ENCODE results near the gene NYAP2.

- TF ChIP-seq, protein P1, sequence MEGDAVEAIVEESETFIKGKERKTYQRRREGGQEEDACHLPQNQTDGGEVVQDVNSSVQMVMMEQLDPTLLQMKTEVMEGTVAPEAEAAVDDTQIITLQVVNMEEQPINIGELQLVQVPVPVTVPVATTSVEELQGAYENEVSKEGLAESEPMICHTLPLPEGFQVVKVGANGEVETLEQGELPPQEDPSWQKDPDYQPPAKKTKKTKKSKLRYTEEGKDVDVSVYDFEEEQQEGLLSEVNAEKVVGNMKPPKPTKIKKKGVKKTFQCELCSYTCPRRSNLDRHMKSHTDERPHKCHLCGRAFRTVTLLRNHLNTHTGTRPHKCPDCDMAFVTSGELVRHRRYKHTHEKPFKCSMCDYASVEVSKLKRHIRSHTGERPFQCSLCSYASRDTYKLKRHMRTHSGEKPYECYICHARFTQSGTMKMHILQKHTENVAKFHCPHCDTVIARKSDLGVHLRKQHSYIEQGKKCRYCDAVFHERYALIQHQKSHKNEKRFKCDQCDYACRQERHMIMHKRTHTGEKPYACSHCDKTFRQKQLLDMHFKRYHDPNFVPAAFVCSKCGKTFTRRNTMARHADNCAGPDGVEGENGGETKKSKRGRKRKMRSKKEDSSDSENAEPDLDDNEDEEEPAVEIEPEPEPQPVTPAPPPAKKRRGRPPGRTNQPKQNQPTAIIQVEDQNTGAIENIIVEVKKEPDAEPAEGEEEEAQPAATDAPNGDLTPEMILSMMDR (IDR thresholded peaks at IDR 0.05) = no peak
- TF ChIP-seq POLR2A (IDR thresholded peaks at IDR 0.05) = no peak
Measured at GRCh38 chr2:225501022-225501421, 101.5 kb downstream of the NYAP2 start.
